ENCODE results near the gene GORASP1. TPM values are rescaled to one million over a fixed set of nuclear protein-coding genes. Genes with fewer than 3 reads are reported as not detected.

The GORASP1 gene
- total RNA-seq, 2 donors from 2014 or later = 47.4 to 48.9 TPM

GRCh38 chr3:39065197-39065596 lies 42.2 kb downstream of the GORASP1 start:
- Histone ChIP-seq H3K36me3 (ENCODE audit: control insufficient read depth, insufficient read depth, low read length) (peaks cover 32% of the 10 kb centered on the region), H3K4me1 (ENCODE audit: control insufficient read depth, insufficient read depth, low read length) (no peaks in the 10 kb centered on the region), H3K27ac (ENCODE audit: low read depth, low read length) (no peak overlapping the region), H3K4me3 (ENCODE audit: low read length) (no peak overlapping the region), H3K9me3 (ENCODE audit: control insufficient read depth, low read length) (peaks cover 4% of the 10 kb centered on the region), H3K27me3 (ENCODE audit: control insufficient read depth, insufficient read depth, low read length, poor library complexity, severe bottlenecking) (no peaks in the 10 kb centered on the region), H3K9ac (ENCODE audit: extremely low read depth, low read length, poor library complexity, severe bottlenecking) (no peak overlapping the region)
- peaks cover 31% of the 10 kb centered on the region for H3K36me3 Mint-ChIP-seq (ENCODE audit: low read depth)
- no peaks in the 10 kb centered on the region for H3K27me3 Mint-ChIP-seq (ENCODE audit: insufficient read depth)
- no peak overlapping the region for H3K27ac Mint-ChIP-seq
- peaks cover 16% of the 10 kb centered on the region for H3K4me1 Mint-ChIP-seq
- H3K9me3 Mint-ChIP-seq = peaks cover 6% of the 10 kb centered on the region
- peak; percentile 79 for TF ChIP-seq CTCF (conservative IDR thresholded peaks at IDR 0.05)
- DNase-seq = peak; percentile 83
- WGBS, 2 experiments (ENCODE audit: insufficient coverage in 1 of 2, insufficient read length in 1 of 2) = 38 to 44% methylated on average over 1 of the region's 1 CpG
- H3K4me3 Mint-ChIP-seq = no peak overlapping the region

- no peak overlapping the region for H3K27ac Mint-ChIP-seq
- TF ChIP-seq CTCF (conservative IDR thresholded peaks at IDR 0.05) = no peak
- no peak for DNase-seq
- H3K4me3 Mint-ChIP-seq = no peak overlapping the region
- no peaks in the 10 kb centered on the region for H3K27me3 Mint-ChIP-seq (ENCODE audit: insufficient read depth)
- peaks cover 6% of the 10 kb centered on the region for H3K9me3 Mint-ChIP-seq
- WGBS, 2 experiments (ENCODE audit: insufficient coverage in 1 of 2, insufficient read length in 1 of 2) = 94% methylated on average over 1 of the region's 1 CpG; no CpG with 5 or more reads in 1 of the 2 experiments
- H3K9ac ChIP-seq (ENCODE audit: extremely low read depth, low read length, poor library complexity, severe bottlenecking) = no peak overlapping the region
- H3K27me3 ChIP-seq (ENCODE audit: control insufficient read depth, insufficient read depth, low read length, poor library complexity, severe bottlenecking) = no peaks in the 10 kb centered on the region
- H3K36me3 ChIP-seq (ENCODE audit: control insufficient read depth, insufficient read depth, low read length) = peaks cover 27% of the 10 kb centered on the region
- no peaks in the 10 kb centered on the region for H3K4me1 ChIP-seq (ENCODE audit: control insufficient read depth, insufficient read depth, low read length)
- peaks cover 27% of the 10 kb centered on the region for H3K36me3 Mint-ChIP-seq (ENCODE audit: low read depth)
- no peak overlapping the region for H3K27ac ChIP-seq (ENCODE audit: low read depth, low read length)
- peaks cover 8% of the 10 kb centered on the region for H3K9me3 ChIP-seq (ENCODE audit: control insufficient read depth, low read length)
- H3K4me3 ChIP-seq (ENCODE audit: low read length) = no peak overlapping the region
- peaks cover 16% of the 10 kb centered on the region for H3K4me1 Mint-ChIP-seq
Measured at GRCh38 chr3:39064646-39065045, 42.8 kb downstream of the GORASP1 start.

GRCh38 chr3:39063143-39063542 lies 44.3 kb downstream of the GORASP1 start:
- Mint-ChIP-seq H3K27ac (no peak overlapping the region), H3K9me3 (peaks cover 6% of the 10 kb centered on the region), H3K4me1 (peaks cover 22% of the 10 kb centered on the region), H3K4me3 (no peak overlapping the region), H3K27me3 (ENCODE audit: insufficient read depth) (no peaks in the 10 kb centered on the region), H3K36me3 (ENCODE audit: low read depth) (peaks cover 27% of the 10 kb centered on the region)
- DNase-seq = no peak
- Histone ChIP-seq H3K27ac (ENCODE audit: low read depth, low read length) (no peak overlapping the region), H3K9me3 (ENCODE audit: control insufficient read depth, low read length) (peaks cover 8% of the 10 kb centered on the region), H3K9ac (ENCODE audit: extremely low read depth, low read length, poor library complexity, severe bottlenecking) (no peak overlapping the region), H3K36me3 (ENCODE audit: control insufficient read depth, insufficient read depth, low read length) (peaks cover 25% of the 10 kb centered on the region), H3K27me3 (ENCODE audit: control insufficient read depth, insufficient read depth, low read length, poor library complexity, severe bottlenecking) (no peaks in the 10 kb centered on the region), H3K4me3 (ENCODE audit: low read length) (no peak overlapping the region), H3K4me1 (ENCODE audit: control insufficient read depth, insufficient read depth, low read length) (no peaks in the 10 kb centered on the region)
- 91 to 97% methylated on average over 2 to 3 of the region's 3 CpGs for WGBS, 2 experiments (ENCODE audit: insufficient coverage in 1 of 2, insufficient read length in 1 of 2)
- no peak for TF ChIP-seq CTCF (conservative IDR thresholded peaks at IDR 0.05)
